NOMO-1 treated with dmso at 0.1 percent for 144 hours (cell line): ENCODE results near the gene SARNP.
"Not testable (repeated sequence)": the region's sequence is repeated elsewhere in the genome, so short reads cannot be mapped to it uniquely, and the experiment has no call there.

Experiments used
- DNase-seq: peaks from one replicate; lab custom pipeline; 2025; ENCODE audit not compliant: unreplicated experiment; lab: John Stamatoyannopoulos, UW

The SARNP gene, protein sequence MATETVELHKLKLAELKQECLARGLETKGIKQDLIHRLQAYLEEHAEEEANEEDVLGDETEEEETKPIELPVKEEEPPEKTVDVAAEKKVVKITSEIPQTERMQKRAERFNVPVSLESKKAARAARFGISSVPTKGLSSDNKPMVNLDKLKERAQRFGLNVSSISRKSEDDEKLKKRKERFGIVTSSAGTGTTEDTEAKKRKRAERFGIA

DNA sequence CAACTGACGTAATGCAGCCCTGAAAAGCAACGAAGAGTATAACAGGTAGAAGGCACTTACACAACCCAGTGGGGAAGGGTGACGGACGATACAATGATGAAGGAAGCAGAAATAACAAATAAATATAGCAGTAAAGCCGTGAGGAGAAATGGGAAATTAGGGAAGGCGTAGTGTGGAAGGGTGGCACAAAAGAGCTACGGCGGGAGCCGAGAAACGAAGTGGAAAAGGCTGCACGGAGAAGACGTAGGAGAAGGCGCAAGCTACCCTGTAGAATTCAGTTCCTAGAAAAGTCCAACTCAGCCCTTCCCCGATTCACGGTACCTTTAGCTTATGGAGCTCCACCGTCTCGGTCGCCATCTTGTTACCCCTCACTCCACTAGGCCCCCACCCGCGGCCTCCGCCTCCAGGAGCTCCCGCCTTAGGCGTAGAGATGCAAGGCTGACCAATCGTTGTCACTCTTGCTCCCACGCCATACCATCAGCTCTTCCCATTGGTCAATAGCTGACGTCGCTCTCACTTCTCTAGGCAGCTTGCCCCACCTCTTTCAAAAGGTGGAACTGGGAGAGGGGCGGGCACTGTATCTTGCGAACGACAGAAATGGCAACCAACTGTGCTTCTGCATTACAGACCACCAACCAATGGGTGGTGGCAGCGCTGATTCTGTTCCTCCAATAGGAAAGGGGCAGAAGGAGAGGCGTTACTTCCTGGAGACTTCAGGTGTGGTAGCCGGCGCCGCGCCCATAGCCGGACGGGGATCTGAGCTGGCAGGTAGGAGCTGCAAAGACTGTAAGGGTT, at the start of gene SARNP, which contains the start of gene ORMDL2:
TSS of gene SARNP (minus strand) at position 380 of the 795 bp plus-strand sequence. CDS start at position 357, 23 bp downstream.
TSS of gene ORMDL2 (plus strand) at position 697 of the 795 bp plus-strand sequence. CDS start 959 bp downstream, outside the sequence.
- DNase-seq, result peak; percentile 99

GRCh38 chr12:55866454-55867004, 49.0 kb upstream of the SARNP start:
- DNase-seq, result not testable (repeated sequence)

- DNase-seq, result no peak
Measured at GRCh38 chr12:55865327-55865726, 47.8 kb upstream of the SARNP start.

DNA sequence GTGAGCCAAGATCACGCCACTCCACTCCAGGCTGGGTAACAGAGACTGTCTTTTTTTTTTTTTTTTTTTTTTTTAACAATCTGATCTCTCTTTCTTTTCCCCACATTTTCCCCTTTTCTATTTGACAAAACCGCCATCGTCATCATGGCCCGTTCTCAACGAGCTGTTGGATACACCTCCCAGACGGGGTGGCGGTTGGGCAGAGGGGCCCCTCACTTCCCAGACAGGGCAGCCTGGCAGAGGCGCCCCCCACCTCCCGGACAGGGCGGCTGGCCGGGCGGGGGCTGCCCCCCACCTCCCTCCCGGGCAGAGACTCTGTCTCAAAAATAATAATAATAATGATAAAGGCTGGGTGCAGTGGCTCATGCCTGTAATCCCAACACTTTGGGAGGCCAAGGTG, 45.4 kb upstream of the SARNP start:
- not testable (repeated sequence) for DNase-seq

DNA sequence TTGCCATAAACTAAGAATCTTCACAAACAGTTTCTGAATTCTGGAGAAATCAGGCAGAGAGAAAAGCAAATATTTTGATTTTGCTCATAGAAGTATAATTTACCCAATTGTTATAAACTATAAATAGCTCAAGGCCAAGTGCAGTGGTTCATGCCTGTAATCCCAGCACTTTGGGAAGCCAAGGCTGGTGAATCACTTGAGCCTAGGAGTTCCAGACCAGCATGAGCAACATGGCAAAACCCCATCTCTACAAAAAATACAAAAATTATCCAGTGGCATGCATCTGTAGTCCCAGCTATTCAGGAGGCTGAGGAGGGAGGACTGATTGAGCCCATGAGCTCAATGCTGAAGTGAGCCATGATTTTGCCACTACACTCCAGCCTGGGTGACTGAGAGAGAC, 44.8 kb upstream of the SARNP start:
- DNase-seq, result no peak

DNA sequence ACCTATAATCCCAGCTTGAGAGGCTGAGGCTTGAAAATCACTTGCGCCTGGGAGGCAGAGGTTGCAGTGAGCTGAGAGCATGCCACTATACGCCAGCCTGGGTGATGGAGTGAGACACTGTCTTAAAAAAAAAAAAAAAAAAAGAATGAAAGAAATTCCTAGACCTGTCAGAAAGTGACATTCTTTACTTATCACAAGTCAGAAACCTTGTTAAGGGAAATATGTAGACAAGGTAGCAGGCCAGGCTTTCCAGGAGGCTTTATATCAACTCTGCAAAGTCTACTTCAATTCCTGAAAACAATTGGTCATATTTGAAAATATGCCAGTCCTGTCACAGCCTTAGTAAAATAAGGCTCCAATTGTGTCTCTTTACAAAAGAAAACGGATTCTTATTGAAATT, 44.3 kb upstream of the SARNP start:
- no peak for DNase-seq

- DNase-seq, result no peak
Measured at GRCh38 chr12:55861396-55861795, 43.9 kb upstream of the SARNP start.

GRCh38 chr12:55852740-55853139, 35.2 kb upstream of the SARNP start:
- DNase-seq, result no peak

- no peak for DNase-seq
Measured at GRCh38 chr12:55850893-55851292, 33.4 kb upstream of the SARNP start.

DNA sequence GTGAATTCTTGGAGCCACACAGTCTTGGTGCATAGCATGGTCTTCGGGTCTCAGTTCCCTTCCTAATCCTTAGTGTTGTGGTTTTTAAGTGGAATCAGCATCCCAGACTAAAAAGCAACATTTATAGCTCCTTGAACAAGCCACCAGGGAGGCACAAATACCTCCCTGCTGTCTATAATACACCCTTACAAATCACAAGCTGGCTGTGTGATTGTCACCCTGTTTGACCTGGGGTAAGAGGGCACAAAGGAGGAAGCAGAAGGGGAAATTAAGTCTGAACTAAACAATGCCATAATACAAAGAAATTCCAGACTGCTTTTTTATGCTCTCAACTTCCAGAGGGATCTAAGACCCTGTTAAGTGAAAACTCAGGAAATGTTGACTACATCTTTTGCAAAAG, 32.9 kb upstream of the SARNP start:
- DNase-seq, result no peak

- no peak for DNase-seq
Measured at GRCh38 chr12:55849616-55850343, 32.3 kb upstream of the SARNP start.

GRCh38 chr12:55847603-55848291, 30.2 kb upstream of the SARNP start:
- DNase-seq, result no peak

- no peak for DNase-seq
Measured at GRCh38 chr12:55847033-55847432, 29.5 kb upstream of the SARNP start.

DNA sequence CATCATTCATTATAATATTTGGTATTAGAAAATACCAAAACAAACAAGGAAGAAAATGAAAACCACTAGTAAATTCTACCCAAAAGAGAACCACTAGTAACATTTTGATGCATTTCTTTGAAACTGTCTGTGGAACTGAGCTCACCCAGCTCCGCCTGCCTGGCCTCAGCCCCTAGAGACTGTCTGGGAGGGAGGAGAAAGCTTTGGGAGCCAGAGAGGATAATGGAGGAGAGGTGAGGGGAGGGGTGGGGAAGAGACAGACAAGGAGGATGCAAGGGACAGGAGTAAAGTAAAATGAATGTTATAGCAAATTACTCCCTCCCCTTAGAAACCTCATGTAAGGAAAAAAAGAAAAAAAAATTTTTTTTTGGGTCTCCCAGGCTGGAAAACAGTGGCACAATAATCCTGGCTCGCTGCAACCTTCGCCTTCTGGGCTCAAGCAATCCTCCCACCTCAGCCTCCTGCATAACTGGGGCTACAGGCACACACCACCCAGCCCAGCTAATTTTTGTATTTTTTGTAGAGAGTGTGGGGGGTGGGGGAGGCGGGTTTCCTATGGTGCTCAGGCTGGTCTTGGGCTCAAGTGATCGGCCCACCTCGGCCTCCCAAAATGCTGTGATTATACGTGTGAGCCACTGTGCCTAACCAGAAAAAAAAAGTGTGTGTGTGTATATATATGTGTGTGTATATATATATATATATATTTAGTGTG, 28.4 kb upstream of the SARNP start:
- DNase-seq, result no peak

- DNase-seq, result no peak
Measured at GRCh38 chr12:55845361-55845760, 27.8 kb upstream of the SARNP start.

DNA sequence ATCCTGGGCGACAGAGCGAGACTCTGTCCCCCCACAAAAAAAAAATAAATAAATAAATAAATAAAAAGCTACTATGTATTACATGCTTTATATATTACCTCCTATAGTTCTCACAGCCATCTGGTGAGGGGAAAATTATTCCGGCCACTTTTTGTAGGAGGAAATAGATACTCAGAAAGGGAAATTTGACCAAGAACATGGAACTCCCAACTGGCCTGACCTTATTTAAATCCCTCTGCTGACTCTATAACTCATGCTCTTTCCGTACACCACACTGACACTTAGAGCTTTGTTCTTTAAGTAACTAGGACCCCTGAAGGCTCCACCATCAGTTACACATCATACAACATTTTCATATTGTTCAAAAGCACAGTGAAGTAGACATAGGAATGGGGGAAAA, 27.4 kb upstream of the SARNP start:
- DNase-seq, result no peak

DNA sequence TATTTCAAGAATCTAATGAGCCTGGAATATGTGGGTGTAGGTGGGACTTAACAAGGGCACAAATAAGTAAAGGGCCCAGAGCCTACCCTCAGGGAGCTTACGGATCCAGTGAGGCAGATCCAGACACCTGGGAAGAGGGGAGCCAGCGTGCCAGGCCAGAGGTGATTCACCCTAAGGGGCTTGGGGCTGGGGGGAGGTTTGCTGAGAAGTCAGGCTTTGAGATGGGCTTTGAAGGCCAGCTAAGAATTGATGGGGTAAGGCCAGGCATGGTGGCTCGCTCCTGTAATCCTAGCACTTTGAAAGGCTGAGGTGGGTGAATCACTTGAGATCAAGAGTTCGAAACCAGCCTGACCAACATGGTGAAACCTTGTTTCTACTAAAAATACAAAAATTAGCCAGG, 25.9 kb upstream of the SARNP start:
- DNase-seq, result no peak

- DNase-seq, result peak; percentile 23
Measured at GRCh38 chr12:55842681-55843429, 25.3 kb upstream of the SARNP start, which contains the start of gene MMP19. Gene MMP19 (minus strand): TSS chr12:55842936. CDS start chr12:55842830, 106 bp downstream.

- DNase-seq, result no peak
Measured at GRCh38 chr12:55840581-55841351, 23.2 kb upstream of the SARNP start.
